ENCODE measurements around the gene USP53.
A peak's percentile ranks its signal among the peaks of the same experiment; 100 is the strongest.
"Not testable (repeated sequence)": the region's sequence is repeated elsewhere in the genome, so short reads cannot be mapped to it uniquely, and the experiment has no call there.

Gene USP53

DNA sequence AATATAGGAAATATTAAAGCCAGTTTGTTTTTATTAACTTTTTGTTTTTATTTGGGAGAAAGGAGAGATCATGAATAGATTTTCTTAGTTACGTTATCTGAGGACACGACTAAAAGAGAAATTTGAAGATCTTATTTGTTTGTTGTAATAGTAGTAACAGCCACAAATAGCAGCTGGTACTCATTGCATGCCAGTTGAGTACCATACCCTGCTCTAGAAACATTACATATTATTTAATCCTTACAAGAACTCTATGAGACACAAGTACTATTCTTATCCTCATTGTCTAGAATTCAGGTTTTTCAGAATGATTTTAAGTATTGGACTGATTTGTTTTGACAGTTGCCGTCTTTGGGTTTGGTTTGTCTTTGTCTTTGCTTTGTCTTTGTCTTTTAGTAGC lies 31.8 kb downstream of the USP53 start:
- H3K4me3 ChIP-seq (ENCODE audit: low read depth, low read length), result no peak overlapping the region
- H3K27me3 ChIP-seq (ENCODE audit: control insufficient read depth, insufficient read depth, low read length), result no peaks in the 10 kb centered on the region
- H3K4me1 ChIP-seq (ENCODE audit: control insufficient read depth, insufficient read depth, low read length), result peaks cover 5% of the 10 kb centered on the region
- H3K36me3 ChIP-seq (ENCODE audit: control insufficient read depth, insufficient read depth, low read length), result no peaks in the 10 kb centered on the region
- no peak overlapping the region for H3K9ac ChIP-seq (ENCODE audit: low read depth, low read length)
- H3K9me3 ChIP-seq (ENCODE audit: control insufficient read depth, insufficient read depth, low read length), result no peaks in the 10 kb centered on the region

DNA sequence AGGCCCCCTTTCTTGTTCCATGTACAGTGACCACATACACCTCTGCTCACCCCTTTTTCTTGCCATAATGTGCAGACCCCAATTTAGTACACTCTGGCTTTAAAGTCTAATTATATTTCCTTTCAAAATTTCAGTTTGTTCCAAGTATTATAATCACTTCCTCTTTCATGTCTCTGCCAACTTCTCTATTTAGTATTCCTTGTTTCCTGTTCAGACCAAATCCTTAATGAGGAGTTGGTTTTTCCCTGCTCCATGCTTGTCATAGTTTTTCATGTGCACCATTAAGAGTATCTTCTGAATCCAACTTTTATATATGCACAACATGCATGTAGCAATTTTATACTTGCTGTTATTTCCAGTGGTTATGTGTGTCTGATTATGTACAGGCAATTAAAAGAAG lies 32.3 kb downstream of the USP53 start:
- Histone ChIP-seq H3K9me3 (ENCODE audit: control insufficient read depth, insufficient read depth, low read length) (no peaks in the 10 kb centered on the region), H3K27me3 (ENCODE audit: control insufficient read depth, insufficient read depth, low read length) (no peaks in the 10 kb centered on the region), H3K36me3 (ENCODE audit: control insufficient read depth, insufficient read depth, low read length) (no peaks in the 10 kb centered on the region), H3K4me3 (ENCODE audit: low read depth, low read length) (no peak overlapping the region), H3K4me1 (ENCODE audit: control insufficient read depth, insufficient read depth, low read length) (peaks cover 5% of the 10 kb centered on the region), H3K9ac (ENCODE audit: low read depth, low read length) (no peak overlapping the region)

- no peaks in the 10 kb centered on the region for H3K27me3 ChIP-seq (ENCODE audit: control insufficient read depth, insufficient read depth, low read length)
- H3K4me3 ChIP-seq (ENCODE audit: low read depth, low read length), result no peak overlapping the region
- H3K4me1 ChIP-seq (ENCODE audit: control insufficient read depth, insufficient read depth, low read length), result peaks cover 5% of the 10 kb centered on the region
- H3K9me3 ChIP-seq (ENCODE audit: control insufficient read depth, insufficient read depth, low read length), result no peaks in the 10 kb centered on the region
- no peak overlapping the region for H3K9ac ChIP-seq (ENCODE audit: low read depth, low read length)
- H3K36me3 ChIP-seq (ENCODE audit: control insufficient read depth, insufficient read depth, low read length), result no peaks in the 10 kb centered on the region
Measured at GRCh38 chr4:119246177-119246733, 33.7 kb downstream of the USP53 start.

DNA sequence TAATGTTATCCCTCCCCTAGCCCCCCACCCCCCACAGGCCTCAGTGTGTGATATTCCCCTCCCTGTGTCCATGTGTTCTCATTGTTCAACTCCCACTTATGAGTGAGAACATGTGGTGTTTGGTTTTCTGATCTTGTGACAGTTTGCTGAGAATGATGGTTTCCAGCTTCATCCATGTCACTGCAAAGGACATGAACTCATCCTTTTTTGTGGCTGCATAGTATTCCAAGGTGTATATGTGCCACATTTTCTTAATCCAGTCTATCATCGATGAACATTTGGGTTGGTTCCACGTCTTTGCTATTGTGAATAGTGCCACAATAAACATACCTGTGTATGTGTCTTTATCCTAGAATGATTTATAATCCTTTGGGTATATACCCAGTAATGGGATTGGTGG lies 38.5 kb downstream of the USP53 start:
- not testable (repeated sequence) for H3K27me3 ChIP-seq (ENCODE audit: control insufficient read depth, insufficient read depth, low read length); H3K4me3 ChIP-seq (ENCODE audit: low read depth, low read length); H3K9me3 ChIP-seq (ENCODE audit: control insufficient read depth, insufficient read depth, low read length); H3K9ac ChIP-seq (ENCODE audit: low read depth, low read length); H3K4me1 ChIP-seq (ENCODE audit: control insufficient read depth, insufficient read depth, low read length); H3K36me3 ChIP-seq (ENCODE audit: control insufficient read depth, insufficient read depth, low read length)

DNA sequence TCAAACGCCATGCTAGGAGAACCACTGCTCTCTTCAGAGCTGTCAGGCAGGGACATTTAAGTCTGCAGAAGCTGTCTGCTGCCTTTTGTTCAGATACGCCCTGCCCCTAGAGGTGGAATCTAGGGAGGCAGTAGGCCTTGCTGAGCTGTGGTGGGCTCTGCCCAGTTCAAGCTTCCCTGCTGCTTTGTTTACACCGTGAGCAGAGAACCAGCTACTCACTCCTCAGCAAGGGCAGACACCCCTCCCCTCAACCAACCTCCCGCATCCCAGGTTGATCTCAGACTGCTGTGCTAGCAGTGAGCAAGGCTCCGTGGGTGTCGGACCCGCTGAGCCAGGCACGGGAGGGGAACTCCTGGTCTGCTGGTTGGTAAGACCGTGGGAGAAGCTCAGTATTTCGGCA lies 42.7 kb downstream of the USP53 start:
- not testable (repeated sequence) for H3K4me1 ChIP-seq (ENCODE audit: control insufficient read depth, insufficient read depth, low read length); H3K9ac ChIP-seq (ENCODE audit: low read depth, low read length); H3K27me3 ChIP-seq (ENCODE audit: control insufficient read depth, insufficient read depth, low read length); H3K36me3 ChIP-seq (ENCODE audit: control insufficient read depth, insufficient read depth, low read length); H3K9me3 ChIP-seq (ENCODE audit: control insufficient read depth, insufficient read depth, low read length)
- H3K4me3 ChIP-seq (ENCODE audit: low read depth, low read length), result peak overlapping the region; percentile 11

DNA sequence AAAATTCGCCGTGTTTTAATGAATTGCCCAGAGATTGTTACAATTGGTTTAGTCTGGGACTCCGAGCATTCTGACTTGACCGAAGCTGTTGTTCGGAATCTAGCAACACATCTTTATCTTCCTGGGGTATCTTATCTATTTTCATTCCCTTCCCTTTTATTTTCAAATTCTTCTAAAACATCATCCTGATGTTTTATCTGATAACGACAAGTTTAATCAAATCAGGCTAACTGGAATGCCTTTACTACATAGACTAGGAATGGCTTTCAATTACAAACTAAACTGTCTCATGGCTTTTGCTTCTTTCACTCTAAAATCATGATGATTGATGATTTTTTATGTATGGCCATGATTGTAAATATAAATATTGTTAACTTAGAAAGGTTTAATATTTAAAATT lies 48.0 kb downstream of the USP53 start:
- no peak overlapping the region for H3K9ac ChIP-seq (ENCODE audit: low read depth, low read length)
- no peaks in the 10 kb centered on the region for H3K36me3 ChIP-seq (ENCODE audit: control insufficient read depth, insufficient read depth, low read length)
- H3K4me1 ChIP-seq (ENCODE audit: control insufficient read depth, insufficient read depth, low read length), result no peaks in the 10 kb centered on the region
- no peaks in the 10 kb centered on the region for H3K27me3 ChIP-seq (ENCODE audit: control insufficient read depth, insufficient read depth, low read length)
- no peaks in the 10 kb centered on the region for H3K9me3 ChIP-seq (ENCODE audit: control insufficient read depth, insufficient read depth, low read length)
- H3K4me3 ChIP-seq (ENCODE audit: low read depth, low read length), result no peak overlapping the region

GRCh38 chr4:119261986-119262385 lies 49.5 kb downstream of the USP53 start:
- Histone ChIP-seq H3K4me3 (ENCODE audit: low read depth, low read length) (no peak overlapping the region), H3K36me3 (ENCODE audit: control insufficient read depth, insufficient read depth, low read length) (no peaks in the 10 kb centered on the region), H3K4me1 (ENCODE audit: control insufficient read depth, insufficient read depth, low read length) (no peaks in the 10 kb centered on the region), H3K27me3 (ENCODE audit: control insufficient read depth, insufficient read depth, low read length) (no peaks in the 10 kb centered on the region), H3K9me3 (ENCODE audit: control insufficient read depth, insufficient read depth, low read length) (no peaks in the 10 kb centered on the region), H3K9ac (ENCODE audit: low read depth, low read length) (no peak overlapping the region)

DNA sequence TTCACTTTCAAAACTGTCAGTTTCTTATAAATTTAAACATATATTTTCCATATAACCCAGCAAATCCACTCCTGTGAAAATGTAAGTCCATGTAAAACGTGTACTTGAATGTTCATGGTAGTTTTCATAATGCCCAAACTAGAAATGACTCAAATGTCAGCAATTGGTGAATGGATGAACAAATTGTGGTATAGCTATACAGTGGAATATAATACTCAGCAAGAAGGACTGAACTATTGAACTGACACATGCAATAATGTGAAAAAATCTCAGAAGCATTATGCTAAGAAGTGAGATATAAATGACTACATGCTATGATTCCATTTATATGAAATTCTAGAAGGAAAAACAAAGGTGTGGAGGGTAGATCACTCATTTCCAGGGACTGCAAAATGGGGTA lies 52.2 kb downstream of the USP53 start:
- Histone ChIP-seq H3K9ac (ENCODE audit: low read depth, low read length) (no peak overlapping the region), H3K9me3 (ENCODE audit: control insufficient read depth, insufficient read depth, low read length) (no peaks in the 10 kb centered on the region), H3K27me3 (ENCODE audit: control insufficient read depth, insufficient read depth, low read length) (no peaks in the 10 kb centered on the region), H3K36me3 (ENCODE audit: control insufficient read depth, insufficient read depth, low read length) (no peaks in the 10 kb centered on the region), H3K4me3 (ENCODE audit: low read depth, low read length) (no peak overlapping the region), H3K4me1 (ENCODE audit: control insufficient read depth, insufficient read depth, low read length) (no peaks in the 10 kb centered on the region)

DNA sequence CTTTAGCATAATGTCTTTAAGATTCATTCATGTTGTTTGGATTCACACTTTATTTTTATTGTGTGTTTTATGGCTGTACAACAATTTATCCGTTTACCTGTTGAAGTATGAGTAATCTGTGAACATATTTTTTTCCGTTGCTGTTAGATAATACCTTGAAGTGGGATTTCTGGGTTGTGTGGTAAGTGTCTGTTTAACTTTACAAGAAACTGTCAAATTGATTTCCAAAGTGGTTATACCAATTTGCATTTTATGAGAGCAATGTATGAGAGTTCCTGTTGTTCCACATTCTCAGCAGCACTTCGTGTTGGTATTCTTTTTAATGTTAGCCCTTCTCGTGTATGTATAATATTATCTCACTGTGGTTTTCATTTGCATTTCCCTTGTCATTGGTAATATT lies 53.6 kb downstream of the USP53 start:
- no peak overlapping the region for H3K9ac ChIP-seq (ENCODE audit: low read depth, low read length)
- no peaks in the 10 kb centered on the region for H3K9me3 ChIP-seq (ENCODE audit: control insufficient read depth, insufficient read depth, low read length)
- H3K36me3 ChIP-seq (ENCODE audit: control insufficient read depth, insufficient read depth, low read length), result no peaks in the 10 kb centered on the region
- H3K4me1 ChIP-seq (ENCODE audit: control insufficient read depth, insufficient read depth, low read length), result no peaks in the 10 kb centered on the region
- H3K27me3 ChIP-seq (ENCODE audit: control insufficient read depth, insufficient read depth, low read length), result no peaks in the 10 kb centered on the region
- no peak overlapping the region for H3K4me3 ChIP-seq (ENCODE audit: low read depth, low read length)

DNA sequence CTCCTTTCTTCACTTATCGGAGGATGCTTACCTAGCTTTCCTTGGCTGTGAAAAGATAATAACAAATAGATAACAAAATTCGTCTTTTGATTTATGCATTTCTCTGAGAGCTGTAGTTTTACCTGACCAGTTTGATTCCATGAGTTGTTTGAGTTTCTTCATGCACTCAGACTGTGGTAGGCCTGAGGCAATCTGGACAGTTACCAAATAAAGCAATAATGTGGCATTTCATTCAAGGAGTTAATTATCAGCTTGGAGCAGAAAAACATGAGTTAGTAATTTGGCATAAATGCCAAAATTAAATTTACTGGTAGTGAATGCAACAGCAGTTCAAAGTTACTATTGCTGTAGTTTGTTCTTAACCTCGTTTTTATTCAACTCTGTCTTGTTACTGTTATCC lies 56.0 kb downstream of the USP53 start:
- H3K9me3 ChIP-seq (ENCODE audit: control insufficient read depth, insufficient read depth, low read length), result no peaks in the 10 kb centered on the region
- no peaks in the 10 kb centered on the region for H3K27me3 ChIP-seq (ENCODE audit: control insufficient read depth, insufficient read depth, low read length)
- H3K4me3 ChIP-seq (ENCODE audit: low read depth, low read length), result no peak overlapping the region
- no peaks in the 10 kb centered on the region for H3K36me3 ChIP-seq (ENCODE audit: control insufficient read depth, insufficient read depth, low read length)
- no peaks in the 10 kb centered on the region for H3K4me1 ChIP-seq (ENCODE audit: control insufficient read depth, insufficient read depth, low read length)
- H3K9ac ChIP-seq (ENCODE audit: low read depth, low read length), result no peak overlapping the region

GRCh38 chr4:119271361-119272085 lies 59.0 kb downstream of the USP53 start:
- H3K36me3 ChIP-seq (ENCODE audit: control insufficient read depth, insufficient read depth, low read length), result no peaks in the 10 kb centered on the region

GRCh38 chr4:119279541-119279940 lies 67.0 kb downstream of the USP53 start:
- not testable (repeated sequence) for H3K27me3 ChIP-seq (ENCODE audit: control insufficient read depth, insufficient read depth, low read length); H3K4me1 ChIP-seq (ENCODE audit: control insufficient read depth, insufficient read depth, low read length); H3K36me3 ChIP-seq (ENCODE audit: control insufficient read depth, insufficient read depth, low read length); H3K9me3 ChIP-seq (ENCODE audit: control insufficient read depth, insufficient read depth, low read length); H3K9ac ChIP-seq (ENCODE audit: low read depth, low read length)
- H3K4me3 ChIP-seq (ENCODE audit: low read depth, low read length), result peak overlapping the region; percentile 59

More at GRCh38 chr4:119271361-119272085, 59.0 kb downstream of the USP53 start:
- no peaks in the 10 kb centered on the region for H3K9me3 ChIP-seq (ENCODE audit: control insufficient read depth, insufficient read depth, low read length)
- no peaks in the 10 kb centered on the region for H3K4me1 ChIP-seq (ENCODE audit: control insufficient read depth, insufficient read depth, low read length)
- H3K27me3 ChIP-seq (ENCODE audit: control insufficient read depth, insufficient read depth, low read length), result no peaks in the 10 kb centered on the region
- no peak overlapping the region for H3K9ac ChIP-seq (ENCODE audit: low read depth, low read length)
- no peak overlapping the region for H3K4me3 ChIP-seq (ENCODE audit: low read depth, low read length)
